Activated CD4-positive, alpha-beta T cell treated with anti-CD3 and anti-CD28 coated beads, Interleukin-2, Interleukin-6, amounts not matched to agents 100 ng/mL and 50 ng/mL, durations not matched to agents 16 hours and 8 hours (primary cell): ENCODE results near the gene GGT6.

ENCODE experiments used
- DNase-seq: peaks from one replicate; pipeline ENCODE4 v3.0.0-alpha.2; 2020

GGT6 gene

DNA sequence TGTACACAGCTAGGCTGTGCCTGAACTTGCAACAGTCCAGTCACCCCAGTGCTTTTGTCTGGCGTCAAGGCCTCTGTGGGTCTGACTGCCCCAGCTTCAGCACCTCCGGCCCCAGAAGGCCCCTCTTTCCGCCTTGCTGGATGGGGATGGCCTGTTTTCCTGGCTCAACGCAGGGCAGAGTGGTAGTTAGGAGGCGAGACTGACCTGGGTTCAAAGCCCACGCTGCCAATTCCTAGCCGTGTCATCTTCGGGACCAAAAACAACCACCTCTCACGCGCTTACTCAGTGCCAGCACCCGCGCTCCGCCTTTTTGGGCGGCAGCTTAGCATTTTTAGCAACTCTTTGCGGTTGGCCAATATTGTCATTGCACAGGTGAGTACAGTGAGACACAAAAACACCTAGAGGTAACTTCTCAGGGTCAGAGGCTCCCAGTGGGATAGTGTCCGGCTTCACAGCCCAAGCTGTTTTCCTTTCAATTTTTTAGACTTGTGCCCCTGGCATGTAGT is 9.8 kb downstream of the GGT6 start:
- DNase-seq = no peak

DNA sequence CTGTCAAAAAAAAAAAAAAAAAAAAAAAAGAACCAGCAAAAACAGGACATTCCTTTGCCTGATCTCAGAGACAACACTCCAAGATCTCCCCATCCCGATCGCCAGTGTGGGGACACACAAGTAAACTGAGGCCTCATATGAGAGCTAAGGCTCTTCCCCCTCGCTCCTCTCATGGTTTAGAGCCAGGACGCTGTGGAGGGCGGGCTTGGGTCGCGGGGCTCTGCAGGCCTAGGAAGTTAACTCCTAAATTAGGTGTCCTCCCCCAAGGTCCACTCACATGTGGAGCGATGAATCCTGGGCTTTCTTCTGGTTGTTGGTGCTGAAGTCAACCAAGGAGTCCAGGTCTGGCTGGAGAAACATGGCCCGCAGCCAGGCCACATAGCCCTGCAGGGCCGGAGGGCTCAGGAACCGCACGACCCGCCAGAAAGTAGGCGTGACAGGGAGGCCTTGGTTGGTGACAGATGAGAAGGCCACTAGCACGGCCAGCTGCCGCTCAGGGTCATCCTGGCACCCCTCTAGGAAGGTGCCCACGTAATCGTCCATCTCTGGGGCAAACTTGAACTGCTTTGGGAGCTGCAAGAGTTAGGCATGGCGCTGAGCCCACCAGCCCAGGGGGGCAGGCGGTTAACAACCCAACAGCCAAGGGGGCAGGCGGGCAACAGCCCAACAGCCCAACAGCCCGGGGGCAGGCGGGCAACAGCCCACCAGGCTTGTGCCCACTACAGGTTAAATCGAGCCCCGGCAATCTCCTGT is 10.4 kb downstream of the GGT6 start:
- DNase-seq = no peak

DNA sequence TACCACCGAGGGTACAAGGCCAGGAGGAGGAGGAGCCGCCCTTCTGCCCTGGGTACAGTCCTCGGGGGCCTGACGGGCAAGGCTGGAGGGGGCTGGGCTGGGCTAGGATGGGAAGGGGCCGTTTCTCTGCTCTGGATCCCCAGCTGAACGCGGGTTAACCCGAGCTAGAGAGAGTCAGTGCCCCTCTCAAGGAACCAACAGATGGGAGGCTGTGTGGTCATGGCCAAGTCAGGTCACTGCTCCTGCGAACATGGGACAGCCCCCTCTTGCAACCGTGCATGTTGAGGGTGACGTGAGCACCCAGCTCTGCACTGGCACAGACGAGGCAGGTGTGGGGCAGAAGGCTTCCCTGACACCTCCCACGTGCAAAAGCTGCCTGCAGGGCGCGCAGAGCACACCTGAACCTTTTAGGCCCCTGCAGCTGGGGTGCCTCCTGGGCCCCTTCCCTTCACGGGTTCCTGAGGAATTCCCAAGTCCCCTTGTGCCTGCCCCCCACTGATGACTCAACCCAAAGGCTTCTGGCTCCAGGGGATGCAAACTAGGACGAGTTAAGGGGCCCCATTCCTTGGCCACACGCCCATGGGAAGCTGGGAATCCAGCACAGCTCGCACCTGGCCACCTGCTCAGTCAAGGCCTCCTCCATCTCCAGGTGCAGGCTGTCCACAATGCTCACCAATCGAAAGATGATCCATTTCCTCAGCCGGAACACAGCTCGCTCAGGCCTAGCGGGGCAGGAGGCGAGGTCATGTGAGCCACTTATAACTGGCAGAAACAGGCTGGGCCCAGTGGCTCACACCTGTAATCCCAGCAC is 11.5 kb downstream of the GGT6 start:
- DNase-seq = no peak

GRCh38 chr17:4548061-4548461 is 12.3 kb downstream of the GGT6 start:
- DNase-seq = no peak

GRCh38 chr17:4547118-4547906 is 13.1 kb downstream of the GGT6 start:
- DNase-seq = no peak

GRCh38 chr17:4545217-4545951 is 15.0 kb downstream of the GGT6 start:
- DNase-seq = no peak

- no peak for DNase-seq
These were observed 15.5 kb downstream of the GGT6 start for GRCh38 chr17:4544951-4545216.

DNA sequence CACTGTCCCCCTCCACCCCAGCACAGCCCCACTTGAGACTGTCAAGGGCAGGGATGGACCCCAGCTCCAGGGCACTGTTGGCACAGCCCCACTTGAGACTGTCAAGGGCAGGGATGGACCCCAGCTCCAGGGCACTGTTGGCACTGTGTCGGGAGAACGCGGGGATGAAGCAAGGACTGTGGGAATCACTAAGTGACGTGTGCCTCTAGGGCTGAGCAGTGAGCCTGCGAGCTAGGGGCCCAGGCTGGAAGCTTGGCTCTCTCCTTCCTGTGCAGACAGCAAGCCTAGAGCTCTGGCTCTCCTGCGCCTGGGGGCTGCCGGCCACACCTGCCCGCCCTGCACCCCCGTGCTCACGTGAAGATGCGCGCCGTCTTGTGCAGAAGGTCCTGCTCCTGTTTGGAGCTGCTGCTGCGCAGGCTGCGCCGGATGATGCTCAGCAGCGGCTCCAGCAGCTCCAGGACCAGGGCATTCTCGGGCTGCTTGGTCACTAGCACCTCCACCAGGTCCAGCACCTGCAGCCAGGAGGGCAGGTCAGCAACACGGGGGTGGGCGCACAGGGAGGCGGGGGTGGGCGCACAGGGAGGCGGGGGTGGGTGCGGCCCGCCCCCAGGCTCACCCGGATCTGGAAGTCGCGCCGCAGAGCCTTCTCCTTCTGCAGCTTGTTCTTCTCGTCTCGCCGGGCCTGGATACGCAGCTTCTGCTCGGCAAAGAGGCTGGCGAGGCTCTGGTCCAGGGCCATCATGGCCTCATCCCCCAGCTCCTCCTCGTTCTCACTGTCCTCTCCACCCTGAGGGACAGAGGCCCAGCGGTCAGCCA is 16.0 kb downstream of the GGT6 start:
- DNase-seq = no peak

DNA sequence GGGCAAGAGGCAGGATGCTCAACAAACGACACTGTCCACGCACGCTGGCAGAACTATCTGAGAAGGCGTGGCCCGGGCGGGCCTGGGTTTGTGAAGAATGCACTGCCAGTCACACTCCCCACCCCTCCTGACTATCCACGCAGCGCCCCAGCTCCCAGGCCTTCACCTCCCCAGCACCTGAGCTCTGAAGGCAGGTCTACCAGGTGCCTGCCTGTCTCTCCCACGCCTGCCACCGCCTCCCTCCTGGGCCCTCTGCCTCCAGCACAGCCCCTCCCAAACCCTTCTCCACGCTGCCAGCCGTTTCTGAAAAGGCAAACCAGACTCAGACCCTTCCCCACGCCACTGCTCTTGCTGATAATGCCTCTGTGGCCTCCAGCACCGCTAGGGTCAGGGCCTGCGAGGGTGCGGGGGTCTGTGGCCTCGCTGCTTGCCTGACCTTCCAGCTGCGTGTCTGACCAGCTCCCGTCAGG is 16.8 kb downstream of the GGT6 start:
- DNase-seq = no peak

GRCh38 chr17:4542726-4543191 is 17.6 kb downstream of the GGT6 start:
- no peak for DNase-seq

GRCh38 chr17:4542003-4542725 is 18.2 kb downstream of the GGT6 start:
- no peak for DNase-seq

DNA sequence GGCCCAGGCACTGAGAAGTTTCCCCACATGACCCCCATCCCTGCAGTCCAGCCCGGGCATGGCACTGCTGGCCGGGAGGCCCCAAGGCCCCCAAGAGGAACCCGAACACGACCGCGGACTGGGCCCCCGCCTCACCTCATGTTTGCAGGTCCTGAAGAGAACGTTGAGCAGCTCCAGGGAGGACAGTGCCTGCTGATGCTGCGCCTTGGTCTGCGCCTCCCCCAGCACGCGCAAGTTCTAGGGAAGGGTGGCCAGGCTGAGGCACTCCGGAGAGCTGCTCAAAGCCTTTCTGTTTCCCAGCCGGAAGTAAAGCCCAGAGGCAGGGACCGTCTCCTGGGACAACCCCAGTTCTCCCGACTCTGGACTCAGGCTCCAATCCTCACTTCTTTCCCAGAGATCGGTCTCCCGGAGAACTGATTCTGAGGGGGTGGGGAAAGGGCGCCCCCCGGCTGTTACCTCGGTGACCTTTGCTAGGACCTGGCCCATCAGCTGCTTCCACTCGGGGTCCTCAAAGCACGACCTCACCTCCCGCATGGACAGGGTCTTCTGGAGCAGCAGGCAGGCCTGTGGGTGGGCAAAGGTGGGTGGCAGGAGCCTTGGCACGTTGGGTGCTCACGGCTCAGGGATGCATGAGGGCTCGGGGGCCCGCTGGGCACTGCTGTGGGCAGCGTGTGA is 18.9 kb downstream of the GGT6 start:
- no peak for DNase-seq

- DNase-seq = no peak
These were observed 19.6 kb downstream of the GGT6 start for GRCh38 chr17:4540687-4541327.

- no peak for DNase-seq
These were observed 20.1 kb downstream of the GGT6 start for GRCh38 chr17:4540224-4540651.

DNA sequence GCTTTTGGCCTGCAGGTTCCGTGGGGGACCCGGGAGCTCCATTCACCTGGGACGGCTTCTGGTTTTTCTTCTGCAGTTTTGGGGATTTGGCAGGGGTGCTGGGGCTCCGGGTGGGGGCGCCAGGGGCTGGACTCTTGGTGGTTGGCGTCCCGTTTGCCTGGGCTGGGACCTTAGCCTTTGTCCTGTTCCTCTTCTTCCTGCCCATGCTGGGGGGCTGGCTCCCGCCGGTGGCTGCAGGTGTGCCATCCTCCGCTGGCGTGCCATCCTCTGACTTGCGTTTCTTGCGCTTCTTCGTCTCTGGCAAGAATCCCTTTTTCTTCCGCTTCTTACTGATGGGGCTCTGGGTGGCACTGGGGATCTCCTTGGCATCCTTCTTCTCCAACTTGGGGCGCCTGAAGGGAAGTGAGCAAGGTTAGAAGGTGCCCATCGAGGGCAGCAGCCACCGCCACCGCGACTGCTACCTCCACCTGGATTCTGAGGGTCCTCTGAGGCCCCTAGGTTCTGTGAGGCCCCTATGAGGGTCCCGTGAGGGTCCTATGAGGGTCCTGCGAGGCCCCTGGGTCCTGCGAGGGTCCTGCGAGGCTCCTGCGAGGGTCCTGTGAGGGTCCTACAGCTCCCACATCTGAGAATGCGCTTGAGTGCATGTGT is 20.7 kb downstream of the GGT6 start:
- DNase-seq = no peak

GRCh38 chr17:4539025-4539424 is 21.4 kb downstream of the GGT6 start:
- no peak for DNase-seq

DNA sequence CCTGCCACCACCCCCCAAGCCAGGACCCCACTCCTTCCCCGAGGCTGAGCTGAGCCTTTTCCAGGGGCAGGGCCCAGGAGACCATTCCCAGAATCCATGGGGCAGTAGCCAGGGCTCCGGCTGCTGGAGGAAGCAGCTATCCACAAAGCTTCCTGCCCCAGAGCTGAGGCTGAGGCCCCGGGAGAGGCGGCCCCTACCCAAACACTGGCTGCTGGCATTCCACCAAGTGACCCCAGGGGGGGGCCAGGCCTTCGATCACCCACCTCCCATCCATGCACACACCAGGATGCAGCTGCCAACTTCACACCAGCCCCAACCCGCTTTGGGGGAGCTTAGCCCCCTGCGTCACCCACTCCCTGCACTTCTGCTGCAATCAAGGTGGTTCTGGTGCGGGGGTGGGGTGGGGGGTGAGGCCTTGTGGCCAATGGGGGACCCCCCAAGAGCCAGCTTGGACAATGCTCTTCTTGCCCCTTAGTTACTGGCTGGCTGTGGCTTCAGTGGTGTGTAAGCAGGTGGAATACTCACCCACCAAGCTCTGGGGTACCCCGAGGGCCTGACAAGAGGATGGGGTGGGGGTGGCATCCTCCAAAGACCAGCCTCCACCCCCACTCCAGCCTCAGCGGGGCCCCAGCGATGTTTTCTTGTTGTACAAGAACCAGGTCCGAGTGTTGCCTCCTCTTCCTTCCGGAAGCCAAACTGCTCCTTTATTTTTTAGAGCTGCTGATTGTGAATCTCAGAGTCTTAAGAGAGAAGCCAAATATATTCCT is 22.0 kb downstream of the GGT6 start:
- DNase-seq = no peak

DNA sequence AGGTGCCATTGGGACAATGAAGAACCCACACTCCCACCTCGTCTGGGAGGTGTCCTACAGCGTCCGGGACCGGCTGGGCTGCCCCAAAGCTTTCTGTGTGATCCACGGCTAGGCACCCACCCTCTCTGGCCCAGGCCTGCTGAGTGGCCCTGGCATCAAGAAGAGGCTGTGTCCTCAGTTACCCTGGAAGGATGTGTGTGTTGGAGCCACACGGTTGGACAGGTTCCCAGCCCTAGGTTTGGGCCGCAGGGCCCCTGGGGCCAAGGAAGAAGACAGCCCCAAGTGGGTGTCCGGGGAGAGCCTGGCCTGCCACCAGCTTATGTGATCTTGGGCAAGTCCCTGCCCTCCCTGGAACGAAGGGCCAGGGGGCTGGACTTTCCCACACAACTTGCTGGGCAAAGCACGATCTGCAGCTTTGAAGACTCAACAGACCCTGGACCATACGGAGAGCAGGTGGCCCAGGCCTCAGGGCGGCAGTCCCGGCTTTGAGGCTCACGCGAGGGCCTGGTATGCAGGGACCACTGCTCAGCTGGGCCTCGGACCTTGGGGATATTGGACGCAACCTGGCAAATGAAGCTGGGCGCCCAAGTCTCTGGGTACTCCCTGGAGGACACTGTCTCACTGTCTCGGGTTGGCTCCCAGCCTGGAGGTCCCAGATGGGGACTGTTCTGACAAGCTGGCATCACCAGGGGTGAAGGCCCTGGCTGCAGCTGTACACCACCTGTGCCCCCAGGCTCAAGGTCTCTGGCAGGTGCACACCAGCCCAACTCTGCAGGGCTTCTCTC is 22.7 kb downstream of the GGT6 start:
- no peak for DNase-seq
